Right atrium auricular region (tissue), 2 donors: ENCODE data around the gene FNDC10. TPM values are rescaled to one million over a fixed set of nuclear protein-coding genes. Genes with fewer than 3 reads are reported as not detected.

Experiments used
- DNase-seq: peaks from one replicate; pipeline ENCODE4 v3.0.0-alpha.2; 2019; ENCODE audit warnings: low spot score
- H3K27ac ChIP-seq, 2 donors: fragments of 200-600 bp; sonication (generic); 1 replicate in 1 of 2; 2 replicates in 1 of 2; pipeline ENCODE4 v1.5.1; 2016 to 2019
- H3K27me3 ChIP-seq, 2 donors: fragments of 200-600 bp; sonication (generic); one replicate each; pipeline versions ENCODE4 v1.5.1 to v1.6.0; 2017 to 2019
- H3K36me3 ChIP-seq: fragments of 200-600 bp; sonication (generic); one replicate; pipeline ENCODE4 v1.5.1; 2016
- H3K4me1 ChIP-seq, 2 donors: fragments of 200-600 bp; sonication (generic); one replicate each; pipeline versions ENCODE4 v1.5.1 to v1.6.0; 2017 to 2019
- H3K4me3 ChIP-seq, 2 donors: fragments of 200-600 bp; sonication (generic); 1 replicate in 1 of 2; 2 replicates in 1 of 2; pipeline ENCODE4 v1.5.1; 2017 to 2019; ENCODE audit warnings: mild to moderate bottlenecking in 1 of 2, moderate library complexity in 1 of 2
- H3K9me3 ChIP-seq, 2 donors: fragments of 200-600 bp; sonication (generic); one replicate each; pipeline ENCODE4 v1.5.1; 2019
- CTCF ChIP-seq, 2 donors: fragments of 200-600 bp; sonication (generic); IDR thresholded peaks; one replicate each; pipeline ENCODE4 v1.5.1; 2019; ENCODE audit warnings: antibody characterized with exemption in 2 of 2
- total RNA-seq, 2 donors: library from RNA; depleted of rRNA; stranded (reverse); fragments of >200 nt; gene quantifications; one replicate each; pipeline ENCODE4 v1.1.0, GENCODE V29; 2016

FNDC10 gene
- total RNA-seq, 2 donors from 2014 or later = 2.5 to 2.7 TPM

DNA sequence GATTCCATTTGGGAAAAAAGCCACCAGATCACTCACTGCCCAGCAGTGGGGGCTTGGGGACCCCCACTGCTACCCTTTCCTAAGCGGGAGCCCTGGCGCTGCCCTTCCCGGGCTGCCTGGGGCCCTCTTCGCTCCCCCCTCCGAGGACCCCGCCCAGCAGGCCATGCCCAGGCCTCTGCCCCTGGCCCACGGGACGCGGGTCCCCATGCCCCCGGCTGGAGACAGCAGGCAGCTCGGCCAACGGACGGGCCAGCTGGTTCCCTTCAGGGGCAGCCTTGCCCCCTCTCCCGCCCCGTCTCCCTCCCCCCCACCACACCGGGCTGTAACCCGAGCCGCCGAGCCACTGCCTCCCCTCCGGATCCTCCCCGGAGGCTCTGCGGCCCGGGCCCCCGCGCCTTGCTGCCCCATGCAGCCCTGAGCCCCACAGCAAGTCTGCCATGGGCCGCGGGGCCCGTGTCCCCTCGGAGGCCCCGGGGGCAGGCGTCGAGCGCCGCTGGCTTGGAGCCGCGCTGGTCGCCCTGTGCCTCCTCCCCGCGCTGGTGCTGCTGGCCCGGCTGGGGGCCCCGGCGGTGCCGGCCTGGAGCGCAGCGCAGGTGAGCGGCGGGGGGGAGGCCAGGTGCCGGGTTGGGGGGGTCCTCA is 32.0 kb upstream of the FNDC10 start, which contains the start of gene MMP23B:
TSS of gene MMP23B (plus strand) at position 392 of the 639 bp plus-strand sequence. CDS start at position 438, 46 bp downstream.
- Histone ChIP-seq H3K27me3 (peaks cover 4 to 6% of the 10 kb centered on the region in 2 donors), H3K36me3 (peaks cover 19% of the 10 kb centered on the region), H3K27ac (peak within 1 kb of the TSS; percentile 82 to 86), H3K4me3 (peak within 1 kb of the TSS; percentile 25 to 47), H3K9me3 (no peaks in the 10 kb centered on the region), H3K4me1 (peaks cover 0 to 23% of the 10 kb centered on the region in 2 donors)
- no peak for TF ChIP-seq CTCF (IDR thresholded peaks at IDR 0.05)
- DNase-seq = no peak

DNA sequence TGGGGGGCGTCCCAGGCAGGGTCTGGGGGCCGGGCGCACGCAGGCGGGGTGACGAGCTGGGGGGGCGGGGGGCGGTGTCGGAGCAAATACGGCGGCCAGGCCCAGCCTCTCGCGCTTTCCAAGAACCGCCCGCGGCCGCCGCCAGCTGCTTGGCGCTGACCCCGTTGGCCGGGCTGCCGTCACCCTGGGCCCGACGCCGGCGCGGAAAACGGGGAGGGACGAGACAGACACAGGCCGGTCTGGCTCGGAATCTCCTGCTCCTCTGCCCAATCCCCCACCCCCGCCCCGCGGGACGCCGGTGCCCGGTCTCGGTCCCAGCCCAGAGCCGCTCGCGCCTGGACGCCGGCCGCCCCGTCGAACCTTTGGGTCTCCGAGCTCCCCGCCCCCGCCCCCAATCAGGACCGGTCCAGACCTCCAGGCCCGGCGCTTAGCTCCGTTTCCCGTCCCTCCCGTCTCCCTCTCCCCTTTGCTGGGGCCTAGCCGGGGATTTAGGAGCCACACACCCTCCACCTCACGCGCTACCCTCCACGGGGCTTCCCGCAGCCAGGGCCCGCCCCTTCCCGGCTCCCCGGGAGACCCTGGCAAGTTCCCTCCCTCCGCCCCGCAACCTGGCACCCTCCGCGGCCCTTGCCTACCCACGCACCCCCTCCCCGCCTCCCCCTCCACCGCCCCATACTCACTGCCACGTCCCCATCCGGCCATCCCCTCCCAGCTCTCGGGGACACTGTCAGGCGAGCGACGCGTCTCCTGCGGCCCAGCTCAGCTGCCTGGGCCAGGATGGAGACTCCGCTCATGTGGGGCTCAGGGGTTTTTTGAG is 31.2 kb upstream of the FNDC10 start:
- Histone ChIP-seq H3K9me3 (no peaks in the 10 kb centered on the region), H3K4me1 (peaks cover 0 to 25% of the 10 kb centered on the region in 2 donors), H3K27me3 (peaks cover 4 to 6% of the 10 kb centered on the region in 2 donors), H3K36me3 (peaks cover 13% of the 10 kb centered on the region), H3K4me3 (peak overlapping the region; percentile 25 to 47), H3K27ac (peak overlapping the region; percentile 82 to 86)
- TF ChIP-seq CTCF (IDR thresholded peaks at IDR 0.05) = no peak
- peak; percentile 85 for DNase-seq

GRCh38 chr1:1630191-1630964 is 30.4 kb upstream of the FNDC10 start:
- Histone ChIP-seq H3K9me3 (no peaks in the 10 kb centered on the region), H3K36me3 (peaks cover 13% of the 10 kb centered on the region), H3K4me3 (peak overlapping the region; percentile 6 to 47), H3K4me1 (peaks cover 0 to 33% of the 10 kb centered on the region in 2 donors), H3K27me3 (peaks cover 4 to 6% of the 10 kb centered on the region in 2 donors), H3K27ac (peak overlapping the region; percentile 82 to 86)
- TF ChIP-seq CTCF (IDR thresholded peaks at IDR 0.05) = no peak
- DNase-seq = peak; percentile 73

DNA sequence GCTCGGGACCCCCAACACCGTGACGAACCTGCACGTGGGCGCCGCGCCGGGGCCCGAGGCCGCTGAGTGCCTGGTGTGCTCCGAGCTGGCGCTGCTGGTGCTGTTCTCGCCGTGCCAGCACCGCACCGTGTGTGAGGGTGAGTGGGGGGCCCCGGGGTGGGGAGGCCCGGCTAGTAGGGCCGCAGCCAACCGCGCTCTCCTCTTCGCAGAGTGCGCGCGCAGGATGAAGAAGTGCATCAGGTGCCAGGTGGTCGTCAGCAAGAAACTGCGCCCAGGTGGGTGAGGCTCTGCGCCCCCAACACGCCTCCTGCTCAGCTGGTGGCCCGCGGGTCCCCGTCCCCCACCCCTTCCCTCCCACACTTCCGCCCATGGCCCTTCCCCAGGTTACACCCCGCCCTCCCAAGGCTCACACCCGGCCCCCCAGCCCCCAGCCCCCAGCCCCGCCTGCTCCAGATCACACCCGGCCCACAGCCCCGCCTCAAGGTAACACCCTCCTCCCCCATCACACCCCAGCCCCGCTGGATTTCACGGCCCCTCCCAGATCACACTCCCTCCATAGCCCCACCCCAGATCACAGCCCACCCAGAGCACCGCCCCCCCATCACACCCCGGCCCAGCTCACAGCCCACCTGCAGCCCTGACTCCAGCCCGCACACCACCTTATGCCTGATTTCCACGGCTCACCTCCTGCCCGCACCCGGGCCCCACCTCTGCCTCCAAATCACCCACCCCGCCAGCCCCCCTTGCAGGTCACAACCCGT is 29.7 kb upstream of the FNDC10 start:
- Histone ChIP-seq H3K4me1 (peaks cover 0 to 40% of the 10 kb centered on the region in 2 donors), H3K4me3 (no peak overlapping the region), H3K36me3 (peaks cover 13% of the 10 kb centered on the region), H3K9me3 (no peaks in the 10 kb centered on the region), H3K27ac (no peak overlapping the region), H3K27me3 (peaks cover 4 to 6% of the 10 kb centered on the region in 2 donors)
- no peak for DNase-seq
- no peak for TF ChIP-seq CTCF (IDR thresholded peaks at IDR 0.05)
